Right lobe of liver (tissue), 4 donors: ENCODE measurements around the gene C1orf216.
A peak's percentile ranks its signal among the peaks of the same experiment; 100 is the strongest.

Experiments
- POLR2A ChIP-seq: fragments of 450-650 bp; IDR thresholded peaks from one replicate; pipeline ENCODE4 v1.6.1; 2017; ENCODE audit warnings: antibody characterized with exemption, mild to moderate bottlenecking
- TF ChIP-seq, protein P1 (sequence below), 4 donors: fragments of 200-600 bp in 3 of 4; fragments of 450-650 bp in 1 of 4; IDR thresholded peaks; one replicate each; pipeline versions ENCODE4 v1.5.1 to v1.8.0; 2016 to 2022; ENCODE audit warnings: antibody characterized with exemption in 4 of 4, mild to moderate bottlenecking in 2 of 4
- donor health status: DM: no; HTN: no; CAD: no.
- donor health status: DM: no; HTN: no; CAD: no.
- donor health status: DM: no; HTN: yes; CAD: no.

DNA sequence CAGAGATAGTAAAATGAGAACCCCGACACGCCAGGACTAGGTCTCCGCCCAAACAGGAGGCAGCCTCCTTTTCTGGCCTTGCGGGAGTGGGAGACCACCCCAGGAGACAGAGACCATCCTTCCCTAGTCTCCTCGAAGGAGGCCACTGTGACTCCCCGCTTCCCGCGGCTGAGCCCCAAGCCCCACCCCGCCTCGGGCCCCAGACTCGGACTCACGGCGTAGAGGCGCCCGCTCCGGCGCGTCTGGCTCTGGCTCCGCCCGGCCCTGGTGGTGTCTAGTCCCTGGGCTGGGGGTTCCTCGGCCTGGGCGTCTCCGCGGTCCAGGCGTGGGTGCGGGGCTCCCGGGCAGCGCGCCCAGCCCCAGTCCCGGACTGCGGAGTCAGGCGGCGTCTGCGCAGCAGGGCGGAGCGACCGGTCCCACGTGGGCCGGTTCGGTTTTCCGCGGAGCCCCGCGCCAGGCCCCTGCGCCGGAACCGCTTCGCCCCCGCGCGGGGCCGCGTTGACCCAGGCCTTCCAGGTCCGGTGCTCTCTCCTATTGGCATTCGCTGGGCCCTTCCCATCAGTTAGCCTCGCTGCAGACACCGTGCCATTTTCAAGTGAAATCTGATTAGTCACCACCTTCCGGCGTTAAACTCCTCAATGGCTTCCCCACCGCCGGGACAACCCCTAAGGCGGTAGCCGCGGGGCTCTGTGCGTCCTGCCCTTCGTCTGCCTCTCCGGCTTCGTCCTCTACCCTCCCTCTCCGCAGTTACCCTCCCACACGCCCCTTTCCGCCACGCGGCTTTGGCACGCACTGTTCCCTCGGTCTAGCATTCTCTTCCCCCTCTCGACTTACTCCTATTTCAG lies at the start of gene C1orf216:
- TF ChIP-seq, protein P1, sequence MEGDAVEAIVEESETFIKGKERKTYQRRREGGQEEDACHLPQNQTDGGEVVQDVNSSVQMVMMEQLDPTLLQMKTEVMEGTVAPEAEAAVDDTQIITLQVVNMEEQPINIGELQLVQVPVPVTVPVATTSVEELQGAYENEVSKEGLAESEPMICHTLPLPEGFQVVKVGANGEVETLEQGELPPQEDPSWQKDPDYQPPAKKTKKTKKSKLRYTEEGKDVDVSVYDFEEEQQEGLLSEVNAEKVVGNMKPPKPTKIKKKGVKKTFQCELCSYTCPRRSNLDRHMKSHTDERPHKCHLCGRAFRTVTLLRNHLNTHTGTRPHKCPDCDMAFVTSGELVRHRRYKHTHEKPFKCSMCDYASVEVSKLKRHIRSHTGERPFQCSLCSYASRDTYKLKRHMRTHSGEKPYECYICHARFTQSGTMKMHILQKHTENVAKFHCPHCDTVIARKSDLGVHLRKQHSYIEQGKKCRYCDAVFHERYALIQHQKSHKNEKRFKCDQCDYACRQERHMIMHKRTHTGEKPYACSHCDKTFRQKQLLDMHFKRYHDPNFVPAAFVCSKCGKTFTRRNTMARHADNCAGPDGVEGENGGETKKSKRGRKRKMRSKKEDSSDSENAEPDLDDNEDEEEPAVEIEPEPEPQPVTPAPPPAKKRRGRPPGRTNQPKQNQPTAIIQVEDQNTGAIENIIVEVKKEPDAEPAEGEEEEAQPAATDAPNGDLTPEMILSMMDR (IDR thresholded peaks at IDR 0.05) = no peak
- TF ChIP-seq POLR2A = peak; percentile 70
